Naive thymus-derived CD8-positive, alpha-beta T cell (primary cell): ENCODE data around the gene ZNF18. TPM values are rescaled to one million over a fixed set of nuclear protein-coding genes. Genes with fewer than 3 reads are reported as not detected.

ENCODE experiments used
- ATAC-seq, 2 donors: fragments of 150-1000 bp; cut with Tn5 transposase in 1 of 2; sonication (Bioruptor Pico), chemical (Tn5 transposase) in 1 of 2; 1 replicate in 1 of 2; 2 replicates in 1 of 2; pipeline ENCODE4 v1.10.0; 2021; ENCODE audit warnings: mild to moderate bottlenecking in 2 of 2, moderate library complexity in 2 of 2
- POLR2A ChIA-PET: fragments of 350-600 bp; sonication (Branson Sonifier 250); formaldehyde crosslinking; loops from one replicate; lab custom pipeline; 2021; ENCODE audit warnings: antibody characterized with exemption; lab: Charles Lee
- DNase-seq, 10 donors: peaks; one replicate each; pipeline versions ENCODE4 v3.0.0 to v3.0.0-alpha.2; 2020 to 2022
- H3K27ac Mint-ChIP-seq, 10 donors: one replicate each; pipeline ENCODE4 v1.8.0; 2020 to 2022; ENCODE audit warnings: mild to moderate bottlenecking in 10 of 10, mixed read lengths in 10 of 10, moderate library complexity in 4 of 10, inconsistent platforms in 1 of 10
- H3K27me3 Mint-ChIP-seq, 5 donors: one replicate each; pipeline ENCODE4 v1.8.0; 2021 to 2022; ENCODE audit warnings: mixed read lengths in 5 of 5
- H3K36me3 Mint-ChIP-seq, 3 donors: one replicate each; pipeline ENCODE4 v1.8.0; 2020 to 2022; ENCODE audit warnings: mixed read lengths in 3 of 3, mild to moderate bottlenecking in 2 of 3, inconsistent platforms in 1 of 3
- H3K4me1 Mint-ChIP-seq, 4 donors: one replicate each; pipeline ENCODE4 v1.8.0; 2021 to 2022; ENCODE audit warnings: mixed read lengths in 4 of 4
- H3K4me3 Mint-ChIP-seq, 10 donors: one replicate each; pipeline ENCODE4 v1.8.0; 2020 to 2022; ENCODE audit warnings: mild to moderate bottlenecking in 10 of 10, mixed read lengths in 10 of 10, moderate library complexity in 6 of 10, inconsistent platforms in 1 of 10
- H3K9me3 Mint-ChIP-seq, 9 donors: one replicate each; pipeline ENCODE4 v1.8.0; 2020 to 2022; ENCODE audit warnings: mixed read lengths in 9 of 9, mild to moderate bottlenecking in 3 of 9, inconsistent platforms in 1 of 9, moderate library complexity in 1 of 9
- polyA plus RNA-seq, 3 donors: library from polyadenylated mRNA; unstranded; fragments of 300-500 nt; fragmentation: Illumina TruSeq; gene quantifications; one replicate each; pipeline ENCODE4 v1.2.3, GENCODE V29; 2021
- total RNA-seq, 8 experiments: library from RNA in 2 of 8; stranded (reverse) in 2 of 8; gene quantifications; one replicate each; pipeline ENCODE4 v1.2.3 and lab custom pipeline; 2021 to 2026

Gene ZNF18
- total and polyA plus RNA-seq, 5 experiments from 2014 or later: 6.8 to 16.3 (median 8.9) TPM

- Mint-ChIP-seq H3K9me3 (no peaks in the 10 kb centered on the region), H3K4me1 (peaks cover 24 to 66% (median 64%) of the 10 kb centered on the region in 4 donors), H3K27me3 (peaks cover 0 to 1% (median 0%) of the 10 kb centered on the region in 5 donors), H3K4me3 (peak overlapping the region in 9 of 10 donors; percentile 69 to 90 (median 79)), H3K27ac (peak overlapping the region in 5 of 10 donors; percentile 1 to 92 (median 24)), H3K36me3 (peaks cover 0 to 8% (median 5%) of the 10 kb centered on the region in 3 donors)
- POLR2A ChIA-PET: interaction anchor here (0.5 to 7.5 kb wide), 3 partner anchors 11 to 1318 kb away, joined by 3 to 192 read pairs (median 4); partner anchors contain the start of gene ZNF18
- ATAC-seq (no peak), DNase-seq (no peak)
These were observed 25.0 kb upstream of the ZNF18 start for GRCh38 chr17:12022310-12022709.

DNA sequence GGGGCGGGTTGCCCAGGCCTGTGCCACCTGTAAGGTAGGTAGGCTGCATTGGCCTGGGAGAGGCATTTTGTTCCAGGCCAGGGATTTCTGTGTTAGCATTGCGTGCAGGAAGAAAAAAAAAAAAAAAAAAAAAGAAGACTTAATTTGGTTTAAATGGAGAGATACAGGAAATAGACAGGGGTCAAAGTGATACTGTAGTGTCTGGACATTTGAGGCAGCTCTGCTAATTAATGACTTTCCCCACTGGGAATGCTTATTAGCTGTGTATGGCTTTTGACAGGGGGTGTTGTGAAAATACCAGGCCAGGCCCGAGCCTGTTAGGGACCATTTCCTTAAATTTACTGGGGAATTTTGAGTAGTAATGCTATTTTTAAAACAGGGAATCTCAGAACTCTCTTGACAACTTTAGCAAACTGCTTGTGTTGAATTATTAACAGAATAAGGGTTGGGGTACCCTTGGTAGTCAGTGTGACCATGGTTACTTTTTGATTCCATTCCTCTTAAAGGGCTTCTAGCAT is 24.4 kb upstream of the ZNF18 start:
- peaks cover 0 to 1% (median 0%) of the 10 kb centered on the region in 5 donors for H3K27me3 Mint-ChIP-seq
- ATAC-seq (no peak), DNase-seq (no peak)
- H3K9me3 Mint-ChIP-seq: no peaks in the 10 kb centered on the region
- H3K36me3 Mint-ChIP-seq: peaks cover 0 to 4% (median 2%) of the 10 kb centered on the region in 3 donors
- H3K27ac Mint-ChIP-seq: peak overlapping the region; percentile 24 to 92 (median 85)
- peaks cover 20 to 60% (median 58%) of the 10 kb centered on the region in 4 donors for H3K4me1 Mint-ChIP-seq
- POLR2A ChIA-PET: interaction anchor here (0.5 to 7.5 kb wide), 4 partner anchors 12 to 1318 kb away, joined by 3 to 192 read pairs (median 4); partner anchors contain the start of gene ZNF18
- peak overlapping the region; percentile 69 to 90 (median 78) for H3K4me3 Mint-ChIP-seq

DNA sequence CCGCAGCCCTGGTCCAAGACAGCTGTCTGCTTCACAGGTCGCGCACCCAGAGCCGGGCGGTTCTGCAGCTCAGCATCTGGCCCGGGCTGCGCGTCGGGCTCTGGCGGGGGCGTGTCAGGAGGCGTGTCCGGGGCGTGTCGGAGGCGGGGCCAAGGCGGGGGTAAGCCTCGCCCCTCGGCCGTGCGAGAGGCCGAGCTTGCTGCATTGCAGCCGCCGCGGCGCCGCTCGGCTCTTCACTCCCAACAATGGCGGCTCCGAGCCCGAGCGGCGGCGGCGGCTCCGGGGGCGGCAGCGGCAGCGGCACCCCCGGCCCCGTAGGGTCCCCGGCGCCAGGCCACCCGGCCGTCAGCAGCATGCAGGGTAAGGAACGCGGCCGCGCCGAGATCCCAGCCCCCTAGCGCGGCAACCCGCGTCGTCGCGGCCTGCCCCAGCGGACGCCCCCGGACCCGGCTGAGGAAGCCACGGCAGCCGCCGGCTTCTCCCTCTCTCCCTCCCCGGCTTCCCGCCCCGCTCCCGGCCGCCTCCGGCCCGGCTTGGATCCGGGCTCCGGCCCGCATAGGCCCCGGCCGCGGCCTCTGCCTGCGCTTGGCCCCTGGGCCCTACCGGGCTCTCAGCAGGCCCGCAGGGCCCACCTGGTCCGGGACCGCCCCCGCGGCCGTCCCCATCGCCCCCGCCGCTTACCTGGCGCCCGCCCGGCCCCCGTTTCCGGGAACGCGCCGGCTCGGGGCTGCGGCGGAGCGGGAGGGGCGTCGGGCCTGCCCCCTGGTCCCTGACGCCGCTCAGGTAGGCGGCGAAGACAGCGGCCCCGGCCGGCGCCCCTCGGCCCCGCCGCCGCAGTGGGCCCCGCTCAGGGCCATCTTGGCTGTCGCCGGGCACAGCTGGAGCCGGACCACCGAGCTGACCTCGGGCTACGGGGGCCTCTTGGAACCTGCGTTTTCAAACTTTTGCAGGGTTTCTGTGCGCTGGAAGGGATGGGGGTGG is 23.7 kb upstream of the ZNF18 start, which contains the start of gene MAP2K4:
MAP2K4 (plus strand) TSS at position 236 of the 981 bp plus-strand sequence; CDS start at position 246, 10 bp downstream.
- ATAC-seq: peak; percentile 91 to 94
- H3K27ac Mint-ChIP-seq: peak within 1 kb of the TSS; percentile 40 to 92 (median 86)
- DNase-seq: peak; percentile 87 to 97 (median 94)
- peaks cover 0 to 1% (median 0%) of the 10 kb centered on the region in 5 donors for H3K27me3 Mint-ChIP-seq
- peak within 1 kb of the TSS; percentile 71 to 90 (median 82) for H3K4me3 Mint-ChIP-seq
- peaks cover 17 to 52% (median 50%) of the 10 kb centered on the region in 4 donors for H3K4me1 Mint-ChIP-seq
- no peaks in the 10 kb centered on the region for H3K9me3 Mint-ChIP-seq
- POLR2A ChIA-PET: interaction anchor here (0.6 to 7.5 kb wide), 10 partner anchors 9 to 33 kb away, joined by 3 to 192 read pairs (median 4); partner anchors contain the start of gene ZNF18
- peaks cover 0 to under 1% (median 0%) of the 10 kb centered on the region in 3 donors for H3K36me3 Mint-ChIP-seq

- no peaks in the 10 kb centered on the region for H3K4me1 Mint-ChIP-seq
- POLR2A ChIA-PET: interaction anchor here (1.5 to 1.6 kb wide), 2 partner anchors 10 to 13 kb away, joined by 6 to 7 read pairs; partner anchors contain the start of genes MAP2K4 and ZNF18
These were observed 10.2 kb upstream of the ZNF18 start for GRCh38 chr17:12007466-12007865.

GRCh38 chr17:11999696-12000095 is 2.4 kb upstream of the ZNF18 start:
- Mint-ChIP-seq H3K4me3 (no peak overlapping the region), H3K4me1 (peaks cover 9 to 22% (median 18%) of the 10 kb centered on the region in 4 donors), H3K27ac (peak overlapping the region in 1 of 10 donors; percentile 5), H3K9me3 (peaks cover 0 to 8% (median 0%) of the 10 kb centered on the region in 9 donors), H3K27me3 (no peaks in the 10 kb centered on the region), H3K36me3 (no peaks in the 10 kb centered on the region)
- ATAC-seq: no peak
- DNase-seq: no peak
- POLR2A ChIA-PET: interaction anchor here (7.0 kb wide), 1 partner anchor 21 kb away, joined by 192 read pairs; the partner anchor contains the start of gene MAP2K4

More at GRCh38 chr17:12007466-12007865, 10.2 kb upstream of the ZNF18 start:
- H3K9me3 Mint-ChIP-seq: no peaks in the 10 kb centered on the region
- ATAC-seq (no peak), DNase-seq (no peak)
- H3K36me3 Mint-ChIP-seq: peaks cover 0 to 3% (median 0%) of the 10 kb centered on the region in 3 donors
- no peak overlapping the region for H3K4me3 Mint-ChIP-seq
- no peak overlapping the region for H3K27ac Mint-ChIP-seq
- H3K27me3 Mint-ChIP-seq: peaks cover 0 to 6% (median 3%) of the 10 kb centered on the region in 5 donors

DNA sequence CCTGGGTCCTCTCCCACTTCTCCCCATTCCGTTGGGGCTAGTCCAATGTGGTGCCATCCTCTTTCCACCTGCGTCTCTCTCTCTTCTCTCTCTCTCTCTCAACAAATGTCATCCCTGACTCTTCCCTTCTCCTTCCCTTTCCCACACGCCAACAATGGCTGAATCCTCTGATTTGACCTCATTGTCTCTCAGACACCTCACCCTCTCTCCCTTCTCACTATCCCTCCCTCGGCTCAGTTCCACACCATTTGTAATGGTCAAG is 628 bp upstream of the ZNF18 start:
- H3K9me3 Mint-ChIP-seq: peaks cover 0 to 8% (median 0%) of the 10 kb centered on the region in 9 donors
- peak overlapping the region; percentile 89 to 100 (median 98) for H3K4me3 Mint-ChIP-seq
- H3K4me1 Mint-ChIP-seq: peaks cover 9 to 24% (median 23%) of the 10 kb centered on the region in 4 donors
- ATAC-seq (no peak), DNase-seq (peak in 1 of 10 donors; percentile 15)
- peaks cover 0 to 4% (median 3%) of the 10 kb centered on the region in 3 donors for H3K36me3 Mint-ChIP-seq
- H3K27ac Mint-ChIP-seq: peak overlapping the region; percentile 87 to 99 (median 96)
- H3K27me3 Mint-ChIP-seq: no peaks in the 10 kb centered on the region
- POLR2A ChIA-PET: interaction anchor here (0.5 to 7.0 kb wide), 11 partner anchors 10 to 1298 kb away, joined by 4 to 192 read pairs (median 6); partner anchors contain the start of genes ELAC2 and MAP2K4

GRCh38 chr17:11996722-11997146 is 541 bp downstream of the ZNF18 start:
- ATAC-seq (peak; percentile 45 to 51), DNase-seq (peak in 5 of 10 donors; percentile 25 to 70 (median 38))
- POLR2A ChIA-PET: interaction anchor here (0.9 to 7.0 kb wide), 14 partner anchors 10 to 1297 kb away, joined by 3 to 192 read pairs (median 6); partner anchors contain the start of genes ELAC2 and MAP2K4
- Mint-ChIP-seq H3K27me3 (no peaks in the 10 kb centered on the region), H3K4me3 (peak overlapping the region; percentile 86 to 96 (median 92)), H3K36me3 (peaks cover 0 to 10% (median 10%) of the 10 kb centered on the region in 3 donors), H3K27ac (peak overlapping the region; percentile 87 to 98 (median 94)), H3K4me1 (peaks cover 16 to 30% (median 26%) of the 10 kb centered on the region in 4 donors), H3K9me3 (peaks cover 0 to 8% (median 0%) of the 10 kb centered on the region in 9 donors)

- Mint-ChIP-seq H3K9me3 (peaks cover 0 to 2% (median 0%) of the 10 kb centered on the region in 9 donors), H3K27ac (no peak overlapping the region), H3K4me1 (peaks cover 21 to 54% (median 43%) of the 10 kb centered on the region in 4 donors), H3K36me3 (peaks cover 7 to 60% (median 40%) of the 10 kb centered on the region in 3 donors), H3K27me3 (no peaks in the 10 kb centered on the region), H3K4me3 (no peak overlapping the region)
- no peak for DNase-seq
- ATAC-seq: no peak
- POLR2A ChIA-PET: no interaction called here
These were observed 5.8 kb downstream of the ZNF18 start for GRCh38 chr17:11991461-11991860.

GRCh38 chr17:11990363-11990983 is 6.8 kb downstream of the ZNF18 start:
- Mint-ChIP-seq H3K27ac (peak overlapping the region in 1 of 10 donors; percentile 9), H3K27me3 (no peaks in the 10 kb centered on the region), H3K9me3 (peaks cover 0 to 2% (median 0%) of the 10 kb centered on the region in 9 donors), H3K4me1 (peaks cover 19 to 49% (median 39%) of the 10 kb centered on the region in 4 donors), H3K36me3 (peaks cover 7 to 68% (median 40%) of the 10 kb centered on the region in 3 donors), H3K4me3 (peak overlapping the region in 1 of 10 donors; percentile 29)
- POLR2A ChIA-PET: no interaction called here
- ATAC-seq: no peak
- DNase-seq: no peak

- DNase-seq (no peak), ATAC-seq (no peak)
- no peak overlapping the region for H3K4me3 Mint-ChIP-seq
- H3K27me3 Mint-ChIP-seq: no peaks in the 10 kb centered on the region
- H3K27ac Mint-ChIP-seq: no peak overlapping the region
- POLR2A ChIA-PET: no interaction called here
- H3K36me3 Mint-ChIP-seq: peaks cover 25 to 90% (median 56%) of the 10 kb centered on the region in 3 donors
- peaks cover 14 to 34% (median 26%) of the 10 kb centered on the region in 4 donors for H3K4me1 Mint-ChIP-seq
- H3K9me3 Mint-ChIP-seq: peaks cover 0 to 2% (median 0%) of the 10 kb centered on the region in 9 donors
These were observed 10.3 kb downstream of the ZNF18 start for GRCh38 chr17:11986942-11987329.

- no peak overlapping the region for H3K4me3 Mint-ChIP-seq
- DNase-seq (no peak), ATAC-seq (no peak)
- no peaks in the 10 kb centered on the region for H3K27me3 Mint-ChIP-seq
- H3K9me3 Mint-ChIP-seq: peaks cover 0 to 2% (median 0%) of the 10 kb centered on the region in 9 donors
- POLR2A ChIA-PET: no interaction called here
- peaks cover 12 to 34% (median 25%) of the 10 kb centered on the region in 4 donors for H3K4me1 Mint-ChIP-seq
- H3K36me3 Mint-ChIP-seq: peaks cover 26 to 92% (median 57%) of the 10 kb centered on the region in 3 donors
- H3K27ac Mint-ChIP-seq: no peak overlapping the region
These were observed 10.9 kb downstream of the ZNF18 start for GRCh38 chr17:11986179-11986941.
